SKM-1 treated with dmso at 0.1 percent for 144 hours (cell line): Measurements from ENCODE around the gene FBN2.

Experiments used
- DNase-seq: peaks from one replicate; lab custom pipeline; 2025; ENCODE audit not compliant: unreplicated experiment; lab: John Stamatoyannopoulos, UW

Gene FBN2

DNA sequence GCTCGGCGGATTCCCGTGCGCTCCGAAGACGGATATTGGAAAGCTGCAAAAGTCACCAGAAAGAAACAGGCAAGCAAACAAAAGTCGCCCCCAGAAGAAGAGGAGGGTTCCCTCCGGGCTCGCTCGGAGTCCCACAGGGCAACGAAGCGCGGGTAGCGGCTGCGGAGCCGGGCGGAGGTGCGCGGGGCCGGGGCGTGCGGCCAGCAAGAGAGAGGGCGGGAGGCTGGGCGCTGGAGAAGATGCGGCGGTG, at the start of gene FBN2:
FBN2 (minus strand) TSS at position 246 of the 250 bp plus-strand sequence. CDS start 642 bp downstream, outside the sequence.
- DNase-seq: no peak

DNA sequence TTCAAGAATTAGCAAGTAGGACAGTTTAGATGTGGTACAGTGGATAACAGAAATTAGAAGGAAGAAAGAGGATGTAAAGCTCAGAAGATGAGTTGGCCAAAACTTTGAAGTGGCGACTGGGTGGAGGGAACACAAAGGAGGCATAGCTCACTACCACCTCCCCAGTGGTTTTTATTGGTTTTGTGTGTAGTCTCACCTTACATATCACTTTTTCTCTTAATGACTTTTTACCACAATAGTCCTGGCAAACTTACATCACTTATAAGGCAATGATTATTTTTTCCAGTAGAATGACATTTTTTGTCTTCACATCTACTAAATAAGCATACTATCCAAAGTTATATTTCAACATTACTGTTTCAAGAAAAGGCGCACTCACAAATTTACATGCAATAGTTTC, 49.2 kb upstream of the FBN2 start:
- no peak for DNase-seq

DNA sequence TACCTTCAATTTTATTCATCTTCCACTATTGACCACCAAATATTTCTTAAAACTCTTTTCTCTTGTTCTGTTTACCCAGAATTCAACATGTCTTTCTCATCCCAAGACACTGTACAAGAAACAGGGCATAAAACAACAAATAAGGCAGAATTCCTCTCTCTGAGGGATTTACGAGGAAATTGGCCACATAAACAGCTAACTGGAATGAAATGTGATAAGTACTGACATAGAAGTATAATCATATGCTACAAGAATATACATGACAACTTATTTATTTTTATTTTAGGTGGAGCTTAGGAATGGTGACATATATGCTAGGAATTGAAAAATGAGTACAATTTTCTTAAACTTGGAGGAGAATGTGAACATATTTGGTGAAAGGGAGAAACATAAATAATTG, 48.8 kb upstream of the FBN2 start:
- no peak for DNase-seq

DNA sequence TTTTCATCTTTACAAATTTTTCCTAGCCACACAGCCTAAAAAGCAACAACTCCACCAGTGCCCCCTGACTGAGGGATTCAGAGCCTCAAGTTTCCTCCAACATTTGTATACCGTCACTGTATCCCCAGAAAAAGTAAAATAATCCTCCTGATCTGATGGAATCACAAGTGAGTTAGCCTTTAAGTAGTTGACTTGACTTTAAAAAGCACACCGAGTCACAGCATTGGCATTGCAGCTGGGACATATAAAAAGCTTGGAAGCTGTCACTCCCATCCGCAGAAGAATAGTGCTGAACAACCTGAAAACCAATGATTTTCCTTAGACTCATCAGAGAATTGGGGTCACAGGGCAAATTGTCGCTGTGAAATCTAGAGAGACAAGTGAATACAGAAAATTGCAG, 41.6 kb upstream of the FBN2 start:
- DNase-seq: no peak

DNA sequence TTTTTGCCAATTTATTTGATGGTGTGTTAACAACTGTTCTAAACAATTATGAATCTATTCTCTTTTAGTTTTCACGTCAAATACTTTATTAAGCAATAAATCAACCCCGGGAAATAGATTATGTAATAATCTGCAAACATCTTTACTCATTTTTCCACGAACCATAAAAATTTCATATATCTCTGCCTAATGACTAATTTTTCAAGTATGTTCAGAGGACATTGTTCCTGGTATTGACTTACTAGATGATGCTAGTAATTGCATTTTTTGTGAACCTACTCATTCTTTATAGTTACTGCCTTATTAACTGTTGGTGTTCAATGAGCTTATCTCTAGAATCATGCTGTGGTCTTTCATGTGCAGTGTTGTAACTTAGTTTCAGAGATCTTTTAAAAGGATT, 41.0 kb upstream of the FBN2 start:
- DNase-seq: no peak

DNA sequence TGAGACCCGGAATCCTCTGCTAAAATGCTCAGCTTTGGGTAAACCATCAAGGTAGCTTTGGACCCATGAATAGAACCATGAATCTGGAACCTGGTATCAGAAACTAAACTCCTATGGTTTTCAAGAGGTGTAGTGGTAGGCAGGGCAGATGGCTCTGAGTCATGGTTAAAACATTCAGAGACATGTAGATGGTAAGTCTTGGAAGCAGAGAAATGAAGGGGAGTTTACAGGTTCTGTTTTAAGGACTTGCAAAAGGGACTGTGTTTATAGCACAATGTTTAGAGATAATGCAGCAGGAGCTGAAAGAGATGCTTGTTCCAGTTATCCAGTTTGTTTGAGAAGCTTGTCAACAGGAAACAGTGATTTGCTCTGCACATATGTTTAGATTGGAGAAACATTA, 36.0 kb upstream of the FBN2 start:
- no peak for DNase-seq

DNA sequence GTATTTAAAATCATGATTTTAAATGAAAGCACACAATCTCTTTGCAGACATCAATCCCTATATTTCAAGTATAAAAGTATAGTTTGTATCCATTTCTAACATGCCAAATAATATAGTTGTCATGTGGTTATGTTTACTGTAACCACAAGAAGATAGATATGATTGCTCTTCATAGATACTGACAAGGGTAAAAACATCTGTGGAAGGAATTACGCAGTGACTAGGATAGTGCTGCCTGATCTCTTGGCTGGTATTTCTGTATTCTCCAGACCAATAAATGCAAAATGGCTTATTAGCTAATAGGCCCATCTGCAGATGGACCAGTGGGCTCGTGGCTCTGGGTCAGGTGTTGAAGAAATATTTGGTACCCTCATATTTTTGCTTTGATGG, 34.9 kb upstream of the FBN2 start:
- DNase-seq: no peak

DNA sequence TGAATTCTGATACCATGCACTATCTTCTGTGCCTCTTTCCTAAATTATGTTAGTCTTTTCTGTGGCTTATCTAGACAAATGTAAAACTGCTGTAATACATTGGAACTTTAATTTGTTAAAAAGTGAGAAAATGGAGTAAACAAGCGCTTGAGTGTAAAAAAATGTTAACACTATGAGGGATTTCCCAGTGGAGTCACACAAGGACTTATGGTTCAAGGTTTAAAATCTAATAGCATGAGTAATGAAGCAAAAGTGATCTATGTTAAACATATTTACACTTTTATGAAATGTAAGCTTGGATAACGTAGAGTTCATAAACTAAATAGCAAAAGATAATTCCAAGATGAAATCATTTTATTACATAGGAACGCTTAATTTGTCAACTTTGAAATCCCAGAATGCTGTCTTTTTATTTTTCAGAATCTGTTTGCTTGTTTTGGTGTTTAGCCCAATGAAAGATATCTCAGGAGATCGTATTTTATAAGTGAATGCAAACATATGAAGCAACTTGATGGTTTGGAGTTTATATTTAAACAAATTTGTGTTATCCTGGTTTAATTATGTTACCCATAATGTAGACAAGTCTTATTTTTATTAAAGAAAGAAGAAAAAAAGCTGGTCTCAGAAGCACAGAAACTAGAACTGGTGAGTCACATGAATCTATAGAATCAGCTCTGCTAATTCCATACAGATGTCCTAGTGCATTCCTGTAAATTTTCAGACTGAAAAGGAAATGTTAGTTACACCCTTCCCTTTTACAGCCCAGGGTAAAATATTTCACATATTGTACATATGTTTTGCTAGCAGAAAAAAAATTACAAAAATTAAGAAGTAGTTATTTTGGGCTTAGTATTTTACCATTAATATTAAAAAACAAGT, 34.2 kb upstream of the FBN2 start:
- DNase-seq: no peak

DNA sequence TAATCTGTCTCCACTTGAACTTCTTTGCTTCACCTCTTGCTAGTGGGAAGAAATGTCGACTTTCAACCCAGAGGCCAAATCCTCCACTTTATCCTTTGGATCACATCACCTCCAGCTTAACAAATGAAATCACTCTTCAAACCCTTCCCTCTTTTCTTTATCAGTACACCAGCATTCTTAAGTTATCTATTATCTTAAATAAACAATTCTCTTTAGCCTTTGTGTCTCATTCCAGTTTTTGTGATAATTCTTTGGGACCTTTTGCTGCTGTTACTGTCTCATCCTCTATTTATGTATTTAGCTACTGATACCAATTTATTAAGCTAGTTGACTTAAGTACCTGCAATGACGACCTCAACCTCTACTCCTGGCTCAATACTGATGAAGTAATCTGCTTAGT, 28.1 kb upstream of the FBN2 start:
- DNase-seq: no peak

DNA sequence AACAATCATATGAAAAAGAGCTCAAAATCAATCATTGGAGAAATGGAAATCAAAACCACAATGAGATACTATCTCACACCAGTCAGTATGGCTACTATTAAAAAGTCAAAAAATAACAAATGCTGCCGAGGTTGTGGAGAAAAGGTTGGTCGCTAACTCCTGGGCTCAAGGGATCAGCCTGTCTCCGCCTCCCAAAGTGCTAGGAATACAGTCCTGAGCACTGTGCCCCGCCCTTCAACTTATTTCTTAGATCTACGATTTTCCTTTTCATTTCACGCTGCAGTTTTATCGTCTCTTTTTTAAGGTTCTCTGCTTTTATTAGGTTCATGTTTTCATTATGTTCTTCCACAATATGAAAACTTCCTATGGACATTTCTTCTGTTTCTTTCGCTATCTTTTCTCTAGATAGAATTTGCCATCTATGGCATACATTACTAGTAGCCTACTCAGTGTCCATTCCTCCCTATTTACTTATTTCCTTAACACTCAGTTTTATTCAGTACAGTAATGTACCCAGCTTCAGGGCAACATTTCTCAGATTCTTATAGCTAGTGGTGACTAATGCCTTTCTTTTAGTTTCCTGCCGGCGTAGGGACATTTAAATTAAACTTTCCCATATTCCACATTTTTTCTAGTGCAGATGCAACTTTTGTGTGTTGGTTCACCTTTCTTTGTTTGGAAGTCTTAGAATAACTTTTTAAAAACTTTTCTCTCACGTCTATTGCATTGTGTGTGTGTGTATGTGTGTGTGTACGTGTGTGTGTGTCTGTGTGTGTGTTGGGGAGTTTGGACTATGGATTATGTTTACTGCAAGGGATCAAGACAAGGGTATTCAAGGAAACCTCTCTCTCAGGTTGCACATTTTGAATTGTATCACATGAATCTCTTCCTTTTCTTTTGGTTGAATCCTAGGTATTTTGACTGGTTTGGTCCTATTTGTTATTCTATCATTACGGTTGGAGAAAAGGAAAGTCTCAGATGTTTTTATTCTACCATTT, 21.6 kb upstream of the FBN2 start:
- DNase-seq: no peak

DNA sequence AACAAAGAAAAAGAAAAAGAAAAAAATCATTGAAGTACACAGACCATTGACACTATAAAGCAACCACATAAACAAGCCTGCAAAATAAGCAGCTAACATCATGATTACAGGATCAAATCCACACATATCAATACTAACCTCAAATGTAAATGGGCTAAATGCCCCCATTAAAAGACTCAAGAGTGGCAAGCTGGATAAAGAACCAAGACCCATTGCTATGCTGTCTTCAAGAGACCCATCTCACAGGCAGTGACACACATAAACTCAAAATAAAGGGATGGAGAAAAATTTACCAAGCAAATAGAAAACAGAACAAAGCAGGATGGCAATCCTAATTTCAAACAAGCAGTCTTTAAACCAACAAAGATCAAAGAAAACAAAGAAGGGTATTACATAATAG, 15.7 kb upstream of the FBN2 start:
- no peak for DNase-seq

DNA sequence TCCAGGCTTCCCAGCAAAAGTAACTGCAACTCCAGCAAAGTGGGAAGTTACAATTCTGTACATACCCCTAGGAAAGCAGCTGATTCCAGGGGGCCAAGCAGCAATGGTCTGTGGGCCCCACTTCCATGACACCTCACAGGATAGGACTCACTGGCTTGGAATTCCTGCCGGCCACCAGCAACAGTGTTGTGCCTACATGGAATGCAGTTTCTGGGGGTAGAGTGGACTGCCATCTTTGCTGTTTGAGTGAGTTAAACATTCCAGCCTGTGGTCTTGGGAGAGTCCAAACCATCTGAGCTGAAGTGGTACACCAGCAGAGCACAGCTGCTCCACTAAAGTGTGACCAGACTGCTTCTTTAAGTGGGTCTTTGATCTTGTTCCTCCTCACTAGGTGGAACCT, 13.4 kb upstream of the FBN2 start:
- no peak for DNase-seq

DNA sequence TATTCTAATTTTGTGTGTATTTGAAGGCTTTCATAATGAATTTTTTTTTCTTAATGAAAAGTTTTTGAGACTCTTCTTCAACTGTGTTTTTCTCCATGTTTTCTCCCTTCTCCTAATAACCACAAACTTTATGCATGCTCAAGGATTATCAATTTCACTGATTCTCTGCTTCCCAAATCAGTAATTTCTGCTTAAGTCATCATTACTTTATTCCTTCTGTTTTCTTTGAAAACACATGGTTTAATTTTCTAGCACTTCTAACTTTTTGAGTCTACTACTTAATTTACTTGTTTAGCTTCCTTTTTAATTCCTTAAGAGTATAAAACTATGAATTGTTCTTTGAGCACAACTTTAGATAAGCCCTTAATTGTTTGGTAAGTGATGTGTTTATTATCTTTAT, 11.5 kb upstream of the FBN2 start:
- no peak for DNase-seq

DNA sequence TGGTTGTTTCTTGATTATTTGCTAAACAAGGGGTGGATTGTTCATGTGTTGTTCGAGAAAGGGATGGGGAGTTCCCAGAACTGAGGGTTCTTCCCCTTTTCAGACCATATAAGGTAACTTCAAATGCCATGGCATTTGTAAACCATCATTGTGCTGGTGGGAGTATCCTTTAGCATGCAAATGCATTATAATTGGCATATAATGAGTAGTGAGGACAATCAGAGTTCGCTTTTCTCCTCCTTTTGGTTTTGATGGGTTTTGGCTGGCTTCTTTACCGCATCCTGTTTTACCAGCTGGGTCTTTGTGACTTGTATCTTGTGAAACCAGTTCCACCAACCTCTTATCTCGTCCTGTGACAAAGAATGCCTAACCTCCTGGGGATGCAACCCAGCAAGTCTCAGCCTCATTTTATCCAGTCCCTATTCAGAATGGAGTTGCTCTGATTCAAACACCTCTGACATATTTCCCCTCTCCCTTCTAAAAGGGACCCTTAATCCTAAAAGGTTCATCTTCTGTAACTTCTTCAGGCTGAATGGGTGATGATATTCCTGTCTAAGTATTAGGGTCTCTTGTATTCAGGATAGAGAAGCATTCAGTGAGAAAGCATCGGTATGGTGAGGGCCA, 8.7 kb upstream of the FBN2 start:
- no peak for DNase-seq

DNA sequence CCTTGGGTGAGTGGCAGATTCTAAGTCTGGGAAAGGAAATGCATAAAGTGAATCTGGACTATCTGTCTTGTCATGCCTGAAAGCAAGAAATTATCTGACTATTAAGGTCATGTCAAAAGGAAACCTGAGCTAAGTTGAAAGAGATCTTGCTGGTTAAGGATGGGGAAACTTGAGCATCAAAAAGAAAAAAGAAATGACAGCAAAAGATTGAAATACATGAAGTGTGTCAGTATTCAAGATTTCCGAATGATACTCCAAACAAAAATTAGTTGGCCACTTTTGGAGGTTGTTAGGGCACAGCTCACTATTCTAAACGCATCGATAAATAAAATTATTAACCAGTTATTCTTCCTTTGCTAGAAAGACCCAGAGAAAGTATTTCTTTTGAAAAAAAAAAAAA, 3.3 kb upstream of the FBN2 start:
- DNase-seq: no peak

DNA sequence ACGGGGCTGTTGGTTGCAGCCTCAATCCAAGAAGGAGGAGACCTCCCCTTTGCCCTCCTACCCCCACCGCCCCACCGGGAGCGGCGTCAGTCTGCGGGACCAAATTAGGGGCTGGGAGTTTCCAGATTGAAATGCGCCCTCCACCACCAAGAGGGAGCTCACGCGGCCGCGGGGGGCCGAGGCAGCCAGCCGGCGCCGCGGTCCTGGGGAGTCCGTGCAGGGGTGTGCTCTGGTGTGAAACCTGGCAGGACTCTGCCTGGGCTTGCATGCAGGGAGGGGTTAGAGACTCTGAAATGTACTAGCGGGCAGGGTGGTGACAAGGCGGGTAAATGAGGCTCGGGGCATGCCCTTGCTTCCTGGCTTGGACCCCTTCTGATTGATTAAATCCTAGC, 989 bp upstream of the FBN2 start:
- DNase-seq: peak; percentile 20

DNA sequence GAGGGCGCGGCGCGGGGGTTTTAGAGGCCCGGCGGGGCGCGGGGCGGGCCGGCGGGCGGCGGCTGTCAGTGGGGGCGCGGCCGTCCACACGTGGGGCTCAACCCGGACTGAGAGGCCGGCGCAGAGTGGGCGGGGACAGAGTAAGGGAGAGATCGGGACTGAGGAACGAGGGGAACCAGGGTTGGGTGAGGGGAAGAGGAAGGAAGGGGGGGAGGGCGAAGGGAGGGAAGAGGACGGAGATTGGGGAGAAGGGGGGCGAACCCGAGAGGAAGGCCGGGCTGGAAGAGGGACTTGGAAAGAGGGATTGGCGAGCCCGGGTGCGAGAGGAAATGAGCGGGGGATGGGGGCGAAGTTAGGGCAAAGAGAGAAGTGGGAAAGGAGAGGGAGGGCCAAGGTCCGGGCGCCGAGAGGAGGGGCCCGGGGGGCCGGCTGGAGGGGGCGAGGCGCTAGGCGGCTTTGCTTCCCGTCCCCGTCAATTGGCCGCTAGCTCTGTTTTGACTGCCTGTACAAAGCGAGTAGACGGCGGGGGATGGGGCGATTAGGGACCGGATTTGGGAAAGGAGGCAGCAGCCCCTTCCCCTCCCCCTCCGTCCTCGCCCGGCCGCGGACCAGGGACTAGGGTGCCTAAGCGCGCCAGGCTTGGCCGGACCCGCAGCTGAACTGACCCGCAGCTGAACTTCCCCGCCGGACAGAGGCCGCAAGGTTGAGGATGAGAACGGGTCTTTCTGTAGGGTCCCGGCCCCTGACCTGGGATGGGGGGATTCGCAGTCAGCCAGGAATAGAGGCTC, 399 bp upstream of the FBN2 start:
- DNase-seq: peak; percentile 86

DNA sequence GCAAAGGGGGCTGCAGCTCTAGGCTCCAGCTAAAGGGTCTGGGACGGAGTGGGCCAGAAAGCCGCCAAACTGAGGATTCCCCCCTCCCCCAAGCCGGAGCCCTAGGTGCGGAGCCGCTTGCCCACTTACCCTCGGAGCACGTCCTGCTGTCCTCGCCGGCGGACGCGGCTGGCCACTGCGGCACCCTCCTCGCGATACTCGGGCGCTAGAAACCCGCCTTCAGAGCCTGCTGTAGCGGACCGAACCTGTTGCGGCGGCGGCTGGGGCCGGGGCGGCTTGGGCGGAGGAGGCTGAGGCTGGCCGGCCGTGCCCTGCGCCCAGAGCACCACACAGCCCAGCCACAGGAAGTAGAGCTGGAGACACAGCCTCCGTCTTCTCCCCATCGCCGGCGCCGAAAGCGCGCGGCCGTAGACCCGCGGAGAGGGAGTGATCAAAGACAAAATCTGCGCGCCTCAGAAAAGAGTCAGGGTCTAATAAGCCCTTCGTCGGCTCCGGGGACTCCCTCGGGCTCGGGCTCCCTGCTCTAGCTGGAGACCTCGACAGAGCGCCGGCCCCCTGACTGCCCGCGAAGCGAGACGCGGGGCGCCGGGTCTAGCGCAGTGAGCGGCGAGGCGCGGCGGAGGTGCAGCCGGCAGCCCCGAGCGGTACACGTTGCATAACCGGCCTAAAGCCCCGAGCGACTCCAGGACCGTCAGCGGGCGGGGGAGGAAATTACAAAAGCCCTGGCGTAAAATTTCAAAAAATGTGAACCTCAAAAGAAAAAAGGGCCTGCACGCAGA, 635 bp downstream of the FBN2 start:
- peak; percentile 69 for DNase-seq

DNA sequence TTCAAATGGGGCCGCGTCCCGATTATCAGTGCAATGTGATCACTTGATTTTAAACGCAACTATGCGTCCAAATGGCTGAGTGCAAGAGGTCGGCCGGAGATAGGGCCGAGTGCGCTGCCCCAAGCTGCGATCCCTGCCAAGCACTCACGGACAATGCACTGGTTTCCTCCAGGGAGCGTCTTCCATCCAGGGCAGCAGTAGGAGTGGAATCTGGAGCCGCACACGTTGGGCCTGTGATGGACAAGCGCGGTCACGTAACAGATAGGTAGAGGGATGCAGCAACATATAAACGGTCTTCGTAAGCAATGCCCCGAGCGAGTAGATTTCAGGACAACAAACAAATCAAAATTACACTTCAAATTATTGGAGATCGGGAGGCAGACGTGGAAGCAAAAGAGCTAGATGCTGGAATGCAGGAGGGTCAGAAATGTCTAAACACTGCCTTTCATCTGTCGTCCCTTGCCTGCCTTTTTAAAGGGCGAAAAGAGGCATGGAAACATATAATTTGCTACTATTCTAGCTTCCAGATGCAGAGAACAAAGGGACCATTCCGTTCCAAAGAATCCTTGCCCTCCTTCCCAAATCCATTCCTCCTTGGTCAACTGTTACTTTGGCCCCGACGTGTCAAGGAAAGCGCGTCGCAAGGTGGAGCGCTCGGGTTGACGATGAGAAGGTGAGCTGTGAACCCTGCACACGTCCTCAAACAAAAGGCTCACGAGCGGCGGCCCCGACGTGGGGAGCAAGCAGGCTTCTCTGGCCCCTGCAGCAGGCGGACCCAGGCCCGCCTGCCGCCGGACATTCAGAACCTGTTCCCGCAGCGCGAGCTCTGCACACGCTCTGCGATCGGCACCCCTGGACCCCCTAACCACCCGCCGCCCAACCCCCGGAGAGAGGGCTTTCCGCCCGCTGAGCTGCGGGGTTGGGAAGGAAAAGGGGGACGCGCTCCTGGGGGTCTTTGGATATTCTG, 1.5 kb downstream of the FBN2 start:
- no peak for DNase-seq
